ENCODE data around the gene PREX1.
"Not testable (repeated sequence)": the region's sequence is repeated elsewhere in the genome, so short reads cannot be mapped to it uniquely, and the experiment has no call there.

Gene PREX1

GRCh38 chr20:48777005-48777404, 50.8 kb downstream of the PREX1 start:
- H3K4me3 ChIP-seq (ENCODE audit: low read depth, low read length): no peak overlapping the region
- TF ChIP-seq MAX (IDR thresholded peaks at IDR 0.05; ENCODE audit: low read depth, low read length) (0 out of 2 replicates have a peak, but pooled peaks have one; percentile 7), MYC (IDR thresholded peaks at IDR 0.05; ENCODE audit: low read depth, low read length) (no peak)
- peak; percentile 67 for DNase-seq (ENCODE audit: low read depth)

GRCh38 chr20:48776306-48776705, 51.5 kb downstream of the PREX1 start:
- DNase-seq (ENCODE audit: low read depth): no peak

GRCh38 chr20:48775545-48775944, 52.3 kb downstream of the PREX1 start:
- not testable (repeated sequence) for DNase-seq (ENCODE audit: low read depth); H3K4me3 ChIP-seq (ENCODE audit: low read depth, low read length)

More at GRCh38 chr20:48776306-48776705, 51.5 kb downstream of the PREX1 start:
- no peak for TF ChIP-seq MAX (IDR thresholded peaks at IDR 0.05; ENCODE audit: low read depth, low read length)
- no peak for TF ChIP-seq MYC (IDR thresholded peaks at IDR 0.05; ENCODE audit: low read depth, low read length)
- TF ChIP-seq POLR2A (IDR thresholded peaks at IDR 0.05; ENCODE audit: extremely low read depth, insufficient read length): no peak
- no peak for TF ChIP-seq CTCF (IDR thresholded peaks at IDR 0.05; ENCODE audit: low read depth, low read length)
- H3K4me3 ChIP-seq (ENCODE audit: low read depth, low read length): no peak overlapping the region

- no peak for DNase-seq (ENCODE audit: low read depth)
- TF ChIP-seq MYC (IDR thresholded peaks at IDR 0.05; ENCODE audit: low read depth, low read length) (no peak), POLR2A (IDR thresholded peaks at IDR 0.05; ENCODE audit: extremely low read depth, insufficient read length) (no peak), CTCF (IDR thresholded peaks at IDR 0.05; ENCODE audit: low read depth, low read length) (no peak), MAX (IDR thresholded peaks at IDR 0.05; ENCODE audit: low read depth, low read length) (no peak)
- no peak overlapping the region for H3K4me3 ChIP-seq (ENCODE audit: low read depth, low read length)
Measured at GRCh38 chr20:48774696-48775095, 53.1 kb downstream of the PREX1 start.

- TF ChIP-seq MAX (IDR thresholded peaks at IDR 0.05; ENCODE audit: low read depth, low read length): no peak
- TF ChIP-seq CTCF (IDR thresholded peaks at IDR 0.05; ENCODE audit: low read depth, low read length): no peak
- no peak for TF ChIP-seq MYC (IDR thresholded peaks at IDR 0.05; ENCODE audit: low read depth, low read length)
- TF ChIP-seq POLR2A (IDR thresholded peaks at IDR 0.05; ENCODE audit: extremely low read depth, insufficient read length): no peak
- peak; percentile 92 for DNase-seq (ENCODE audit: low read depth)
- H3K4me3 ChIP-seq (ENCODE audit: low read depth, low read length): no peak overlapping the region
Measured at GRCh38 chr20:48773837-48774418, 53.9 kb downstream of the PREX1 start.

GRCh38 chr20:48772183-48772976, 55.4 kb downstream of the PREX1 start:
- no peak overlapping the region for H3K4me3 ChIP-seq (ENCODE audit: low read depth, low read length)
- TF ChIP-seq MYC (IDR thresholded peaks at IDR 0.05; ENCODE audit: low read depth, low read length): peak; percentile 74
- no peak for TF ChIP-seq POLR2A (IDR thresholded peaks at IDR 0.05; ENCODE audit: extremely low read depth, insufficient read length)
- peak; percentile 78 for TF ChIP-seq MAX (IDR thresholded peaks at IDR 0.05; ENCODE audit: low read depth, low read length)
- no peak for TF ChIP-seq CTCF (IDR thresholded peaks at IDR 0.05; ENCODE audit: low read depth, low read length)
- peak; percentile 95 for DNase-seq (ENCODE audit: low read depth)
